DMS114 treated with DMSO at 0.1 percent for 48 hours (cell line): ENCODE data around the gene F11R.
"Not testable (repeated sequence)": the region's sequence is repeated elsewhere in the genome, so short reads cannot be mapped to it uniquely, and the experiment has no call there.

Source experiments
- DNase-seq: peaks from one replicate; lab custom pipeline; 2025; ENCODE audit not compliant: unreplicated experiment; lab: John Stamatoyannopoulos, UW

Gene F11R

DNA sequence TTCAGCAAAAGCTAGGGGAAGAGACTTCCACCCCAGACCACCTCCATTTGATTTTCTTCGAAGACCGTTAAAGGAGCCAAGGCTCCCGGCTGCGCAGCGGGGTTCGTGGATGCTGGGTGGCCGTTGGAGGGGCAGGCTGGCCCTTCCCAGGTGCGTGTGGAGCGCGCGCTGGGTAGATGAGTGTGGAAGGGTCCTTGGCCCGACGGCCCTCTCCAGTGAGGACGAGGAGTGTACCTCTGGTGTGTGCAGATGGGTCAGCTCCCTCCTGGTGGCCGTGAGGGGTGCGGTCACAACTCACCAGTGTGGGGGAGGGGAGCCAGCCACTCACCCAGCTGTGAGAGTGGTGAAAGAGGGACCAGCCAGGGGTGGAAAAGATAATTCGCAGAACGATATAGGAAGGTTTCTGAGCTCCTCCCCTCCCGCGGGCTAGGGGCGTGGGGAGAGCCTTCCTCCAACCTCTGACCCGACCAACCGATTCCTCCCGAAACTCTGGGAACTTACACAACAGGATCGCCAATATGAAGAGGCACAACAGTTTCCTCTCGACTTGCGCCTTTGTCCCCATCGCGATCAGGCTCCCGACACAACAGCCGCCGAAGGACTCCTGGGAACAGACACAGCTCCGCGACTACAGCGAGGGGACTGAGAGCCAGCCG is at the start of gene F11R:
F11R (minus strand) TSS at position 644 of the 656 bp plus-strand sequence; CDS start at position 565, 79 bp downstream.
- peak; percentile 63 for DNase-seq

GRCh38 chr1:161069731-161070270 is 48.8 kb upstream of the F11R start, which contains the start of gene ARHGAP30:
ARHGAP30 (minus strand) TSS chr1:161069891; CDS start chr1:161069624, 267 bp downstream.
- no peak for DNase-seq

DNA sequence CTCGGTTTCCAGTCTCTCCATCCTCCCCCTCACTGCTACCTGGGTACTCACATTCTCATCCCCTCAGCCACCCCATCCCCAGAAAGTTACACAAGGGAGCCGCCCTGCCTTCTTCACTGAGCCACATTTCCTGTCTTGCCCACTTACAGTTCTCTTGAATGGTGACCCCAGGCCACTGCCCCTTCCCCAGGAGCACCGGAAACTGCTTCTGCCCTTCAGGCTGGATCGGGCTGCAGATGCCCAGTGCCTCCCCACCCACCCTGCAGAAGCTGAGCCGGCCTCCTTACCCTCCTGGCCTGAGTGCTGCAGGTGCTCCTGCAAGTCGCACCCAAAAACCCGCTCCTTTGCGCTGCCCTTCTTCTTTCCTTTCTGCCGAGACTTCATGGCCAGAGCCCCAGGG is 48.3 kb upstream of the F11R start:
- DNase-seq = no peak

DNA sequence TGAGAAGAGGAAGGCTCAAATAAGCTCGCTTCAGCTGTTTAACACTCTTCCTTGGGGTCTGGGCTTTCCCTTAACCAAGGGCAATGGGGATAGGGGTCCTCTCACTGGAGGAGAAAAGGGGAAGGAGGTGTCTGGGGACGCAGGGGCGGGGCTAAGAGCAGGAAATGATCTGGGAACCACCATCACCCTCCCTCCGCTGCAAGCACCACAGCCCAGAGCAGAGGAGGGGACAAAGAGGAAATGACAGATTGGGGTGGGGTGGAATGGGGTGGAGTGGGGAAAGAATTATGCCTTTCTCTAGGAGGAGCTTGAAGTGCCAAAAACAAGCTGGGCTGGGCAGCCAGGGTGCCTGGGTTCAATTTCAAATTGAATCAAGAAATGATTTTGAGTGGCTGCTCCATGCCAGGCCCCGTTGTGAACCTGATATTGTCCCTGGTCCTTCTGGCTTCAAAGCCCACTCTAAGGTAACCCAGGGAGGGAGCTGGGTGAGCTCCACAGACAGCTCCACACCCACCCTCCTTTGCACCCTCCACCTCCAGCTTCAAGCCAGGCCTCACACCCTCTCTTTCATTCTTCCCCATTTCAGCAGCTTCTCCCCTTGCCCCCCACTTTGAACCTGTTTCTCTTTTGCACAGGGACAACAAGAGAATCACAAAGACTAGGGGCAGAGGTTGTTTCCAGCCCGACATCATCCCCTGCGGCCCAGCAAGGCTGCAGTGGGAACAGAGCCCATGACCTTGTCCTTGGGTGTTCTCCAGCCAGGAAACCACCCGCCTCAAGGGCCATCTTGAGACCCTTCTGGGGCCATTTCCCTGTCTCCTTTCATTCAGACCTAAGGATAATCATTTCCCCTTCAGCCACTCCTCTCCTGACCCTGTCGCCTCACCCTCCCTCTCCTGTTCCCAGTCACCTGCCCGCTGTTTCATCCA is 47.6 kb upstream of the F11R start:
- no peak for DNase-seq

DNA sequence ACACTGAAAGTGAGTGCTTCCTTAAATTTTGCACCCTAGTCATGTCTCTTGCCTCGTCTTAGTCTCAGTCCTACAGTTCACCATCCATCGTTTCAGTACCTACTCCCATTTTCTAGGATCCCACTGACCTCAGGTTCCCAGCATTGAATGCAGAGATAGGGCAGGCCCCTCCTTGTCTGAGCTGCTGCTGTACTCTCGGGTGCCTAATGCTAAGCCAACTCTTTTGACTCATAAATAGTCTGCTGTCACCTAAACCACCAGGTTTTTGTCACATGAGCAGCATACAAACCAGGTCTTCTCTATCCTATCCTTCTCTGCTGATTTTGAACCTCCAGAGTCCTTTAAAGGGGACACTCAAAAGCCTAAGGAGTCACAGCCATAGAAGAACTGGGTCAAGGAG is 45.7 kb upstream of the F11R start:
- no peak for DNase-seq

DNA sequence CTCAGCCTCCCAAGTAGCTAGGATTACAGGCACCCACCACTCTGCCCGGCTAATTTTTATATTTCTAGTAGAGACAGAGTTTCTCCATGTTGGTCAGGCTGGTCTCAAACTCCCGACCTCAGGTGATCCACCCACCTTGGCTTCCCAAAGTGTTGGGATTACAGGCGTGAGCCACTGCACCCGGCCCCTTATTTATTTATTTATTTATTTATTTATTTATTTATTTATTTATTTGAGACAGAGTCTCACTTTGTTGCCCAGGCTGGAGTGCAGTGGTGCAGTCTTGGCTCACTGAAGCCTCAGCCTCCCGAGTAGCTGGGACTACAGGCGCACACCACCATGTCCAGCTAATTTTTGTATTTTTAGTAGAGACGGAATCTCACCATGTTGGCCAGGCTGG is 44.7 kb upstream of the F11R start:
- DNase-seq = not testable (repeated sequence)

DNA sequence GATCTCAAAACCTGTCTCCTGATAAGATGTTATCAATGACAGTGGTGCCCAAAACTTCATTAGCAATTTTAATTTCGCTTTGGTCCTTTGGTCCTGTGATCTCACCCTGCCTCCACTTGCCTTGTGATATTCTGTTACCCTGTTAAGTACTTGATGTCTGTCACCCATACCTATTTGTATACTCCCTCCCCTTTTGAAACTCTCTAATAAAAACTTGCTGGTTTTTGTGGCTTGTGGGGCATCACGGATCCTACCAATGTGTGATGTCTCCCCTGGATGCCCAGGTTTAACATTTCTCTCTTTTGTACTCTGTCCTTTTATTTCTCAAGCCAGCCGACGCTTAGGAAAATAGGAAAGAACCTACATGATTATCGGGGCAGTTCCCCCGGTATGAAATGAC is 43.0 kb upstream of the F11R start:
- not testable (repeated sequence) for DNase-seq

GRCh38 chr1:161061419-161061818 is 40.5 kb upstream of the F11R start:
- no peak for DNase-seq

DNA sequence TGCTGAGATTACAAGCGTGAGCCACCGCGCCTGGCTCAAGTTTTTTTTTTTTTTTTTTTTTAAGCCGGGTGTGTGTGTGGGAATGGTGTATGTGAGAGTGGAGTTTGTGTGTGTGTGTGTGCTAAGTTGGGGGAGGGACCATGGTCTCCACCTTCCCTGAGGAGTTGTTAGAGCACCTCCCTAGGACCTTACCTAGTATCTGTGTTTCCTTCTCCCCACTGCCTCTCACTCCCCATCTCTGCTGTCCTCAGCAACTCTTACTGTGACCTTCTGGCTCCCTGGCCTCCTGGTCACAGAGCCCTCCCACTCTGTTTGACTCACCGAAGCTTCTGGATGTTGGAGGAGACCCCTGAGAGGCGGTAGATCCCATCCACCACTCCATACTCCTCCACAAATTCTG is 38.3 kb upstream of the F11R start:
- DNase-seq = no peak

GRCh38 chr1:161054805-161055204 is 33.9 kb upstream of the F11R start:
- no peak for DNase-seq

GRCh38 chr1:161054232-161054631 is 33.3 kb upstream of the F11R start:
- DNase-seq = no peak

DNA sequence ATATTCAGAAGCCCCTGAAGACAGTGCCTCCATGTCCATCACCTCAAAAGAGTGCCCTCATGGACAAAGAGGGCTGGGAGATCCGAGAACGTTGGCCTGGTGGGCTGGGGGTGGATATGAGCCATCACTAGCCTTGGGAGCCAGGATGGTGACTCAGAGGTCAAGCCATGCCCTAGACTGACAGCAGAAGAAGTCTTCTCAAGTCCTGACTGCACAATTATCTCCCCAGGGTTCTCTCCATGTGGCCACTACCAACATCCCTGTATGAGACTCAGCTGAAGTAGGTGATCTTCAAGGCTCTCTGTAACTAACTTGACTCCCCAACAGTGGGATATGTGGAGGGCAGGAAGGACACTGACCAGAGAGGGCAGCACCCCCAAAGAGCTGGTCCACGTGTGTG is 31.9 kb upstream of the F11R start:
- no peak for DNase-seq

DNA sequence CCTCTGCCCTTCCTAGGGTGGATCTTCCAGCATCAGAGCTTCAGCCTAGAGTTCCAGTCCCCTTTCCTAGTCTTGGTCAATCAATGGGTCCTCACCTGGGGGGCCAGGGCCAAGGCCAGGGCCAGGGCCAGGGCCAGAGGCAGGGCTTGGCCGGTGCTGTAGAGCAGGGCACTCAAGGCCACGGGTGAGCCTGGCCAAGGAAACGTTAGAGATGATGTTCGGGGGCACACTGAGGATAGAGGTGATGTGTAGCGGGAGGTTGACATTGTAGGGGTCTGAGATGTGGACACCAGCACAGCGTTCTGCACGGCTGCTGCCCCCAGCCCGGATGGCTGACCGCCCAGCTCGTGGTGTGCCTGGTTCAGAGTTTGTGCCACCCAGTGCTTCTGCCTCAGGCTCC is 30.3 kb upstream of the F11R start:
- no peak for DNase-seq

GRCh38 chr1:161048949-161049722 is 28.2 kb upstream of the F11R start:
- DNase-seq = no peak

GRCh38 chr1:161047436-161048420 is 26.8 kb upstream of the F11R start:
- no peak for DNase-seq

GRCh38 chr1:161046605-161047228 is 25.8 kb upstream of the F11R start:
- no peak for DNase-seq

- DNase-seq = peak; percentile 99
These were observed 25.0 kb upstream of the F11R start, which contains the start of gene USF1 for GRCh38 chr1:161045736-161046604. USF1 (minus strand) TSS chr1:161045977; CDS start chr1:161043275, 2,702 bp downstream.
